PFSK-1 (cell line): Measurements from ENCODE around the gene NR2F1.

Experiments used
- FOXP2 ChIP-seq: optimal IDR thresholded peaks from 2 replicates; pipeline ENCODE3; 2011; ENCODE audit warnings: borderline replicate concordance, control low read depth, inconsistent platforms; ENCODE audit not compliant: insufficient read depth; ENCODE audit errors: extremely low read length, extremely low read depth
- POLR2AphosphoS5 ChIP-seq: IDR thresholded peaks from 2 replicates; pipeline ENCODE4 v1.6.1; 2012; ENCODE audit warnings: low read depth, mild to moderate bottlenecking, control low read depth, low read length, moderate library complexity
- REST ChIP-seq, 2 experiments: IDR thresholded peaks; 2 replicates each; pipeline versions ENCODE4 v1.6.1 to v1.8.0; 2011 to 2012; ENCODE audit warnings: low read depth in 2 of 2, low read length in 2 of 2, control low read depth in 1 of 2, inconsistent platforms in 1 of 2, mild to moderate bottlenecking in 1 of 2, moderate library complexity in 1 of 2; ENCODE audit not compliant: insufficient read depth in 1 of 2
- SIN3A ChIP-seq: IDR thresholded peaks from 2 replicates; pipeline ENCODE4 v1.6.1; 2012; ENCODE audit warnings: mild to moderate bottlenecking, low read length, moderate library complexity, borderline replicate concordance; ENCODE audit not compliant: insufficient read depth
- TAF1 ChIP-seq: IDR thresholded peaks from 2 replicates; pipeline ENCODE4 v1.6.1; 2012; ENCODE audit warnings: low read length, control low read depth, borderline replicate concordance; ENCODE audit not compliant: insufficient read depth

The NR2F1 gene

GRCh38 chr5:93585767-93586385 lies 2.9 kb downstream of the NR2F1 start:
- TF ChIP-seq REST (IDR thresholded peaks at IDR 0.05; ENCODE audit: insufficient read depth in 1 of 2, low read depth in 2 of 2, low read length in 2 of 2) (no peak), POLR2AphosphoS5 (no peak), FOXP2 (no peak), SIN3A (no peak), TAF1 (no peak)

DNA sequence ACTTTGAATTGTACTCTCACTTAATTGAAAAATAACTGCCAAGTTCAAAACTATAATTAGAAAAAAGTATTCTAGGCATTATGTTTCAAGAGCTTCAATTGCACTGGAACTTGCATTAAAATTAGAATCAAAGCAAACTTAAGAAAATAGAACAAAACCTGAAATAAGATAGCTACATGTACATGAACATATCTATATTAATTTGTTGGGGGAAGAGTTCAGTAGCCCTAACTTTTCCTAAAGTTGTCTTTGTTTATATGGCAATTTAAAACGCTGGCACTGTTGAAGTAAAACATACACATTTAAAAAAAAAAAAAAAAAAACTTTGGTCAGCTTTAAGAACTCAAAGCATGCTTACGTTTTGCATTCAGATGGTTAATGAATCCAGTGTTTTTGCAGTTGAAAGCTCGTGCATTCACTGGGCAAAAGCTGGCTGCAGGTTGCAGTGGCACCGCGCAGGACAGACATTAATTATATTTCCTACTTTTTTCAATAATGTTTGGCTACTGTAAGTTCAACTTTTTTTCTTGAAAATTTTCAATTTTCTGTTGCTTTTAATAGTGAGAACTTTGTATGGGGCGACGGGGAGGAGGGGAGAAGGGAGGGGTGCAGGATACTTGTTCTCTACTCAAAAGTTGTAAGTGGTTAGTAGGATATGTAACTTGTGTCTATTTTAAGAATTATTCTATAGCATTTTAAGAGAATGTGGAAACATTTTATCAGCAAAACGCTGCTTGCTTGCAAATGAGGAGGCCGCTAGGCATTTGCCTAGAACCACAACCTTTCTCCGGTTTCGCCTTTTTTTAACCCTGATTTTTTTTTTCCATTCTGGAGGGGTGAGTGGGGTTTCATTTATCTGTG lies 3.9 kb downstream of the NR2F1 start:
- TF ChIP-seq REST (IDR thresholded peaks at IDR 0.05; ENCODE audit: insufficient read depth in 1 of 2, low read depth in 2 of 2, low read length in 2 of 2) (no peak), SIN3A (no peak), FOXP2 (no peak), POLR2AphosphoS5 (no peak), TAF1 (no peak)

DNA sequence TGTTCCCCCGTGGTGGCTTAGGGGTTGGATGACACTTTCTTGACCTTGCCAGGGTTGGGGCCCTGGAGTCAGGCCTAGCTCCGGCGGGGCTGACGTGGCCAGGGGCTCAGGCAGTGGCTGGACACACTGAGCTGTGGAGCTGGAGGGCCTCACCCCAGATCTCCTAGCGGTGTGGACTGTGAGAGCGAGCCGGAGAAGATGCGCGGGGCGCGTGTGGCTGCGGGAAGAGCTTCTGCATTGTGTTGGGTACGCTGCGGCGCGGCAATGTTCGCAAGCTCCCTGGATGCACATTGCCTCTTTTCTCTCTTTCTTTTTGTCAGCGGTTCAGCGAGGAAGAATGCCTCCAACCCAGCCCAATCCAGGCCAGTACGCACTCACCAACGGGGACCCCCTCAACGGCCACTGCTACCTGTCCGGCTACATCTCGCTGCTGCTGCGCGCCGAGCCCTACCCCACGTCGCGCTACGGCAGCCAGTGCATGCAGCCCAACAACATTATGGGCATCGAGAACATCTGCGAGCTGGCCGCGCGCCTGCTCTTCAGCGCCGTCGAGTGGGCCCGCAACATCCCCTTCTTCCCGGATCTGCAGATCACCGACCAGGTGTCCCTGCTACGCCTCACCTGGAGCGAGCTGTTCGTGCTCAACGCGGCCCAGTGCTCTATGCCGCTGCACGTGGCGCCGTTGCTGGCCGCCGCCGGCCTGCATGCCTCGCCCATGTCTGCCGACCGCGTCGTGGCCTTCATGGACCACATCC lies 4.8 kb downstream of the NR2F1 start:
- no peak for TF ChIP-seq REST (IDR thresholded peaks at IDR 0.05; ENCODE audit: insufficient read depth in 1 of 2, low read depth in 2 of 2, low read length in 2 of 2)
- no peak for TF ChIP-seq TAF1
- no peak for TF ChIP-seq SIN3A
- no peak for TF ChIP-seq POLR2AphosphoS5
- TF ChIP-seq FOXP2, result no peak

DNA sequence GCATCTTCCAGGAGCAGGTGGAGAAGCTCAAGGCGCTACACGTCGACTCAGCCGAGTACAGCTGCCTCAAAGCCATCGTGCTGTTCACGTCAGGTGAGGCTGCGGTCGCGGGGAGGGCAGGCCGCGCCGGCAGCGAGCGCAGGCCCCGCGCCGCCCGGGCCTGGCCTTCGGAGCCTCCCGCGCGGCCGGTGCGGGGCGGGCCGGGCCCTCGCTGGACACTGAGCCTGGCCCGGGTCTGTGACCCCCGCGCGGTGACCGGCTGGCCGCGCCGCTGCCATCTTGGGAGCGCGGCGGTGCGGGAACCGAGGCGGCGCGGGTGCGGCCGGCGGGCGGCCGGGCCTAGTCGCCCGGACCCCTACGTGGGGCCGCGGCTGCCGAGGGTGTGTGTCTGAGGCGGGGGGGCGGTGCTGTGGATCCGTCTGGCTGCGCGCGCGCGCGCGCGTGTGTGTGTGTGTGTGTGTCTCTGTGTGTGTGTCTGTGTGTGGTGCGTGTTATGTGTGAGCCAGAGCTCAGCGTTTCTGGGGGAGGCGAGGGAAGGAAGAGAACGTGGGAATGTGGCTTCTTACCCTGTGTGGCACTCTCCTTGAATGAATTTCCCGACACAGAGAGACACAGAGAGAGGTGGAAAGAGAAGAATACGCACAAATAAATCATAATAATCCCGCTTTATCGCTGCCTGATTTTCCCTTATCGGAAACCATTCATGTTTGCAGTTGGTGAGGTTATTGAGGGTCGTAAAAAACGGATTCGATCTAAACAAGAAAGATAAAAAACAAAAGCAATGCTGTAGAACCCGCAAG lies 5.5 kb downstream of the NR2F1 start:
- TF ChIP-seq TAF1 (no peak), POLR2AphosphoS5 (no peak), FOXP2 (no peak), REST (IDR thresholded peaks at IDR 0.05; ENCODE audit: insufficient read depth in 1 of 2, low read depth in 2 of 2, low read length in 2 of 2) (no peak), SIN3A (no peak)
